PFSK-1 (cell line): ENCODE measurements around the gene SPECC1.

ENCODE experiments used
- FOXP2 ChIP-seq: optimal IDR thresholded peaks from 2 replicates; pipeline ENCODE3; 2011; ENCODE audit warnings: borderline replicate concordance, control low read depth, inconsistent platforms; ENCODE audit not compliant: insufficient read depth; ENCODE audit errors: extremely low read length, extremely low read depth
- POLR2AphosphoS5 ChIP-seq: IDR thresholded peaks from 2 replicates; pipeline ENCODE4 v1.6.1; 2012; ENCODE audit warnings: low read depth, mild to moderate bottlenecking, control low read depth, low read length, moderate library complexity
- REST ChIP-seq, 2 experiments: IDR thresholded peaks; 2 replicates each; pipeline versions ENCODE4 v1.6.1 to v1.8.0; 2011 to 2012; ENCODE audit warnings: low read depth in 2 of 2, low read length in 2 of 2, control low read depth in 1 of 2, inconsistent platforms in 1 of 2, mild to moderate bottlenecking in 1 of 2, moderate library complexity in 1 of 2; ENCODE audit not compliant: insufficient read depth in 1 of 2
- SIN3A ChIP-seq: IDR thresholded peaks from 2 replicates; pipeline ENCODE4 v1.6.1; 2012; ENCODE audit warnings: mild to moderate bottlenecking, low read length, moderate library complexity, borderline replicate concordance; ENCODE audit not compliant: insufficient read depth
- TAF1 ChIP-seq: IDR thresholded peaks from 2 replicates; pipeline ENCODE4 v1.6.1; 2012; ENCODE audit warnings: low read length, control low read depth, borderline replicate concordance; ENCODE audit not compliant: insufficient read depth

Gene SPECC1

GRCh38 chr17:20094777-20095176 is 85.6 kb downstream of the SPECC1 start:
- TF ChIP-seq TAF1 (no peak), REST (IDR thresholded peaks at IDR 0.05; ENCODE audit: insufficient read depth in 1 of 2, low read depth in 2 of 2, low read length in 2 of 2) (no peak), POLR2AphosphoS5 (no peak), SIN3A (no peak), FOXP2 (no peak)

GRCh38 chr17:20095336-20096080 is 86.3 kb downstream of the SPECC1 start:
- no peak for TF ChIP-seq FOXP2
- TF ChIP-seq REST (IDR thresholded peaks at IDR 0.05; ENCODE audit: insufficient read depth in 1 of 2, low read depth in 2 of 2, low read length in 2 of 2) = no peak
- TF ChIP-seq TAF1 = no peak
- TF ChIP-seq SIN3A = no peak
- no peak for TF ChIP-seq POLR2AphosphoS5

GRCh38 chr17:20096430-20096829 is 87.3 kb downstream of the SPECC1 start:
- no peak for TF ChIP-seq TAF1
- TF ChIP-seq REST (IDR thresholded peaks at IDR 0.05; ENCODE audit: insufficient read depth in 1 of 2, low read depth in 2 of 2, low read length in 2 of 2) = no peak
- TF ChIP-seq FOXP2 = no peak
- no peak for TF ChIP-seq SIN3A
- TF ChIP-seq POLR2AphosphoS5 = no peak

- TF ChIP-seq TAF1 = no peak
- TF ChIP-seq SIN3A = no peak
- TF ChIP-seq REST (IDR thresholded peaks at IDR 0.05; ENCODE audit: insufficient read depth in 1 of 2, low read depth in 2 of 2, low read length in 2 of 2) = no peak
- no peak for TF ChIP-seq POLR2AphosphoS5
- no peak for TF ChIP-seq FOXP2
These were observed 88.2 kb downstream of the SPECC1 start for GRCh38 chr17:20097330-20097729.

- TF ChIP-seq REST (IDR thresholded peaks at IDR 0.05; ENCODE audit: insufficient read depth in 1 of 2, low read depth in 2 of 2, low read length in 2 of 2) (no peak), FOXP2 (no peak), SIN3A (no peak), TAF1 (no peak), POLR2AphosphoS5 (no peak)
These were observed 89.2 kb downstream of the SPECC1 start for GRCh38 chr17:20098314-20098713.
